Stimulated activated CD4-positive, alpha-beta T cell treated with anti-CD3 and anti-CD28 coated beads, Interleukin-15, amount 100 ng/mL, for 48 hours (primary cell): ENCODE measurements around the gene CEP85L.

Experiments used
- DNase-seq, 2 donors: peaks; one replicate each; pipeline ENCODE4 v3.0.0-alpha.2; 2020; ENCODE audit warnings: low read depth in 2 of 2

The CEP85L gene

GRCh38 chr6:118542184-118542952 is 109.0 kb downstream of the CEP85L start:
- no peak for DNase-seq

- no peak for DNase-seq
Measured at GRCh38 chr6:118537574-118537973, 113.8 kb downstream of the CEP85L start.

- DNase-seq, result no peak
Measured at GRCh38 chr6:118536478-118536877, 114.9 kb downstream of the CEP85L start.

- DNase-seq, result no peak
Measured at GRCh38 chr6:118535176-118535844, 116.1 kb downstream of the CEP85L start.

- DNase-seq, result no peak
Measured at GRCh38 chr6:118530942-118531341, 120.4 kb downstream of the CEP85L start.

- DNase-seq, result no peak
Measured at GRCh38 chr6:118529756-118530155, 121.6 kb downstream of the CEP85L start.

GRCh38 chr6:118528129-118528528 is 123.3 kb downstream of the CEP85L start:
- DNase-seq, result no peak

GRCh38 chr6:118525913-118526780 is 125.2 kb downstream of the CEP85L start:
- DNase-seq, result no peak

GRCh38 chr6:118524686-118525085 is 126.7 kb downstream of the CEP85L start:
- DNase-seq, result no peak

- no peak for DNase-seq
Measured at GRCh38 chr6:118523216-118523615, 128.2 kb downstream of the CEP85L start.

GRCh38 chr6:118522422-118522821 is 129.0 kb downstream of the CEP85L start:
- no peak for DNase-seq

GRCh38 chr6:118514689-118515088 is 136.7 kb downstream of the CEP85L start:
- no peak for DNase-seq

- DNase-seq, result no peak
Measured at GRCh38 chr6:118511930-118512715, 139.3 kb downstream of the CEP85L start.

GRCh38 chr6:118509009-118509617 is 142.3 kb downstream of the CEP85L start:
- no peak for DNase-seq

GRCh38 chr6:118507636-118508035 is 143.8 kb downstream of the CEP85L start:
- DNase-seq, result no peak

- no peak for DNase-seq
Measured at GRCh38 chr6:118506071-118506638, 145.2 kb downstream of the CEP85L start.

- no peak for DNase-seq
Measured at GRCh38 chr6:118505656-118506055, 145.7 kb downstream of the CEP85L start.

GRCh38 chr6:118504611-118505010 is 146.8 kb downstream of the CEP85L start:
- no peak for DNase-seq

GRCh38 chr6:118502169-118502568 is 149.2 kb downstream of the CEP85L start:
- no peak for DNase-seq

GRCh38 chr6:118501765-118502164 is 149.6 kb downstream of the CEP85L start:
- DNase-seq, result no peak

GRCh38 chr6:118501099-118501498 is 150.3 kb downstream of the CEP85L start:
- DNase-seq, result no peak
